ENCODE results near the gene AP3D1.

- TF ChIP-seq CTCF (conservative IDR thresholded peaks at IDR 0.05 in 1 of 2, IDR thresholded peaks at IDR 0.05 in 1 of 2; ENCODE audit: extremely low read depth in 1 of 2, insufficient read depth in 1 of 2, low read depth in 1 of 2, low read length in 2 of 2) = no peak
- TF ChIP-seq EZH2 (IDR thresholded peaks at IDR 0.05; ENCODE audit: borderline replicate concordance, low read length) = no peak
These were observed 39.5 kb downstream of the AP3D1 start for GRCh38 chr19:2111886-2112285.

Data from mammary epithelial cell (primary cell).